Epithelial cell of esophagus (primary cell): ENCODE data around the gene DOP1A.

Experiments used
- DNase-seq: peaks from one replicate; pipeline ENCODE4 v3.0.0; 2010; ENCODE audit warnings: low read depth
- H3K4me3 ChIP-seq: 2 replicates; pipeline ENCODE4 v1.5.1; 2011; ENCODE audit warnings: mild to moderate bottlenecking, low read length, control low read depth
- CTCF ChIP-seq: IDR thresholded peaks from 2 replicates; pipeline ENCODE4 v1.5.1; 2011; ENCODE audit warnings: low read depth, mild to moderate bottlenecking, low read length, control low read depth, inconsistent platforms; ENCODE audit not compliant: insufficient read depth; ENCODE audit errors: missing control alignments

DOP1A gene

GRCh38 chr6:83138118-83138722 lies 70.7 kb downstream of the DOP1A start:
- DNase-seq = no peak
- no peak for TF ChIP-seq CTCF
- H3K4me3 ChIP-seq = no peak overlapping the region

- DNase-seq = peak; percentile 71
- TF ChIP-seq CTCF = no peak
- no peak overlapping the region for H3K4me3 ChIP-seq
Observed at GRCh38 chr6:83138758-83139157, 71.3 kb downstream of the DOP1A start.

- TF ChIP-seq CTCF = no peak
- DNase-seq = peak; percentile 13
- H3K4me3 ChIP-seq = no peak overlapping the region
Observed at GRCh38 chr6:83151114-83151513, 83.6 kb downstream of the DOP1A start.

GRCh38 chr6:83152913-83153312 lies 85.4 kb downstream of the DOP1A start:
- H3K4me3 ChIP-seq = no peak overlapping the region
- DNase-seq = no peak
- TF ChIP-seq CTCF = no peak

GRCh38 chr6:83153883-83154521 lies 86.5 kb downstream of the DOP1A start:
- no peak for DNase-seq
- H3K4me3 ChIP-seq = no peak overlapping the region
- no peak for TF ChIP-seq CTCF

GRCh38 chr6:83155794-83156193 lies 88.3 kb downstream of the DOP1A start:
- TF ChIP-seq CTCF = no peak
- DNase-seq = no peak
- H3K4me3 ChIP-seq = no peak overlapping the region

GRCh38 chr6:83160167-83160566 lies 92.7 kb downstream of the DOP1A start:
- TF ChIP-seq CTCF = no peak
- no peak for DNase-seq
- no peak overlapping the region for H3K4me3 ChIP-seq
